Measurements from ENCODE around the gene MAP3K4.

The MAP3K4 gene

DNA sequence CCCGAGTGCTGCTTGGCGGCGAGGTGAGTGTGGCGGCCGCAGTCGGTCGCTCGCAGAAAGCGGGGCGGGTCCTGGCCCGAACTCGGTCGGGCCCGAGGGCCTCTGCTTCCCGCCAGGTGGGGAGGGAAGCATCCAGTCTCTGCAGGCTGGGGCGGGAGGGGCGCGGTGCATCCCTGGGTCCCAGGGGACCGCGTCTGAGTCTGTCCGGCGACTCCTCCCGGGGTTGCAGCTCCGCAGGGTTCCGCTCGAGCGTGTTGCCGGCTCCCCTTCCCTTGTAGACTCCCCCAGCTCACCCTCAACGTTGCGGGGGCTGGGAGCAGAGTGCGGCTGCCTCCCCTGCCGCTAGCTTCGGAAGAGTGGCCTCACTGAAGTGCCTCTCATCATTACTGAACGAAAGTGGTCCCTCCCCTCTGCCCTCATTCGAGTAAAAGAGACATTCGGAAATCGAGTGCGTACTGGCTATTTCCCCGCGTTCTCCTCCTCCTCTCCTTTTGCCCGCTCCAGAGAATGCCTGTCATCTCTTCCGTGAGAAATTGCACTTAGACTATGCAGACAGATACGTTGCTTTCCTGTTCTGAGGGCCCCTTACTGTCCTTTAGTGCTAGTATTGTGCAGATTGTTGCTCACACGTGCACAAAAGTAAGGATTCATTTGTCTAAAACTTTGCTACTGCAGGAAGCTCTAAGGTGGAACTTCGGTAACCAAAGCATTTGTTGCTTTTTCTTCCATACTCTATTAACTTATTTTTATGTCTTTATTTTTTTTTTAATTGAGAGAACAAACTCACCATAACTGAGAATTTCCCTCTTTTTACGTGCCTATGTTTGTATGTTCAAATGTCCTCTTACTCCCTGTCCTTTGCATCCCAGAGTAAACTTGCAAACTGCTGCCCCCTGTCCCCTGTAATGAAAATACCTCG is 751 bp downstream of the MAP3K4 start:
- H3K4me3 ChIP-seq (ENCODE audit: low read length), result peak overlapping the region; percentile 76
- H3K4me1 ChIP-seq (ENCODE audit: control insufficient read depth, insufficient read depth, low read length), result peaks cover 14% of the 10 kb centered on the region
- H3K9ac ChIP-seq (ENCODE audit: low read depth, low read length), result peak overlapping the region; percentile 95
- no peaks in the 10 kb centered on the region for H3K9me3 ChIP-seq (replicated peaks; ENCODE audit: low read length)
- H3K36me3 ChIP-seq (ENCODE audit: insufficient read depth, low read length), result no peaks in the 10 kb centered on the region
- peak overlapping the region; percentile 90 for H3K4me2 ChIP-seq (ENCODE audit: low read length)
- H3K27me3 ChIP-seq (ENCODE audit: control insufficient read depth, insufficient read depth, low read length), result no peaks in the 10 kb centered on the region

DNA sequence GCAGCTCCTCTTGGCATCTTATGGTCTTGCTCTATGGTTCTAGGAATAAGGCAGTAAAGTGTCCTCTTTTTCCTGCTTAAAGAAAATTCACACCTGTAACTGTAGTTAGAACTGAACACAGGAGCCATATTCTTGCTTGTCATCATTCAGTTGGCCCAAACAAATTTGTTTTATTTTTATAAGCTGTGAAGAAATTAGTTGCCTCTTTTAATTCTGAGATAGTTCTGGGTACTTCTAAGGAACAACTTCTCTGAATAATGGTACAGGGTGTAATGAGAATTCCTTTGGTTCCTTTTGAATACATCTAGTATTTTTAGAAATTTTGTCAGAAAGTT is 1.4 kb downstream of the MAP3K4 start:
- Histone ChIP-seq H3K36me3 (ENCODE audit: insufficient read depth, low read length) (no peaks in the 10 kb centered on the region), H3K4me3 (ENCODE audit: low read length) (peak overlapping the region; percentile 76), H3K9me3 (replicated peaks; ENCODE audit: low read length) (no peaks in the 10 kb centered on the region), H3K9ac (ENCODE audit: low read depth, low read length) (peak overlapping the region; percentile 95), H3K27me3 (ENCODE audit: control insufficient read depth, insufficient read depth, low read length) (no peaks in the 10 kb centered on the region), H3K4me1 (ENCODE audit: control insufficient read depth, insufficient read depth, low read length) (peaks cover 14% of the 10 kb centered on the region), H3K4me2 (ENCODE audit: low read length) (peak overlapping the region; percentile 90)

DNA sequence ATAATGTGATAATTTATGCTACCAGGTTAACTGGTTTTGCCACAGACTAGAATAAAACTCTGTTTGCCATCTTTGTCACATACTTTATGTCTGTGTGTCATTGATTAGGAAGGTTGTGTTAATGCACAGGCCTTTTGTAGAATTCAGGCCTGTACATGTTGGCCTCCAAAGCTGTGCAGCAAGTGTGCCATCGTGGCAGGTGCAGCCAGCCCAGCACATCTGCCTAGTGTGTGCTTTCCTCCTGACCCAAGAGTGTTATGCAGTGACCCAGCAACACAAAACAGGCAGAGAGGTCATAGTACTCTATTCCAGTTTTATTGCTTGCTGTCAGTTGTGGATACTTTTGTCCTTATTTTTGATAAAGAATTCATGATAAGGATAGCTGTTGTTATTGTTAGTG is 3.7 kb downstream of the MAP3K4 start:
- H3K9me3 ChIP-seq (replicated peaks; ENCODE audit: low read length), result no peaks in the 10 kb centered on the region
- no peak overlapping the region for H3K4me3 ChIP-seq (ENCODE audit: low read length)
- H3K27me3 ChIP-seq (ENCODE audit: control insufficient read depth, insufficient read depth, low read length), result no peaks in the 10 kb centered on the region
- H3K4me1 ChIP-seq (ENCODE audit: control insufficient read depth, insufficient read depth, low read length), result peaks cover 14% of the 10 kb centered on the region
- H3K9ac ChIP-seq (ENCODE audit: low read depth, low read length), result no peak overlapping the region
- H3K36me3 ChIP-seq (ENCODE audit: insufficient read depth, low read length), result no peaks in the 10 kb centered on the region
- H3K4me2 ChIP-seq (ENCODE audit: low read length), result no peak overlapping the region

DNA sequence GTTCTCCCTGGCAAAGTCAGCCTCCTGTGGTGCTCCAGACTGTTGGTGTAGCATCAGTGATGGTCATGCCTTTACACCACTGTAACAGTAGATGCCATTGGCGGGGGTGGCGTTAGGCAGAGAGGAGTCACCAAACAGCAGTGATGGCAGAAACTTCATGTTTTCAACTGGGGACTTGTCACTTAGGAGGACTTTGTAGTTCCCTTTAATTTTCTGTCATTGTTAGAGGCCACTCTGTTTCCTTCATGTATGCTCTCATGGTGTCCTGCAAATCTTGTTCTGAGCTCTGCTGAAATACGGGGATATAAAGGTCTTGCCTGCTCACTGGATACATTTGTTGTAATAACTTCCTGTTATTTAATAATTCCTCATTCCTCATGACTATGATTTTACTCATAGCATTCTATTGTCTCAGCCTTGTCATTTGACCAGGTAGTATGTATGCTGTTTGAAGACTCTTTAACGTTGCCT is 4.6 kb downstream of the MAP3K4 start:
- Histone ChIP-seq H3K9me3 (replicated peaks; ENCODE audit: low read length) (no peaks in the 10 kb centered on the region), H3K27me3 (ENCODE audit: control insufficient read depth, insufficient read depth, low read length) (no peaks in the 10 kb centered on the region), H3K4me3 (ENCODE audit: low read length) (peak overlapping the region; percentile 13), H3K4me2 (ENCODE audit: low read length) (peak overlapping the region; percentile 65), H3K9ac (ENCODE audit: low read depth, low read length) (no peak overlapping the region), H3K36me3 (ENCODE audit: insufficient read depth, low read length) (no peaks in the 10 kb centered on the region), H3K4me1 (ENCODE audit: control insufficient read depth, insufficient read depth, low read length) (peaks cover 11% of the 10 kb centered on the region)

DNA sequence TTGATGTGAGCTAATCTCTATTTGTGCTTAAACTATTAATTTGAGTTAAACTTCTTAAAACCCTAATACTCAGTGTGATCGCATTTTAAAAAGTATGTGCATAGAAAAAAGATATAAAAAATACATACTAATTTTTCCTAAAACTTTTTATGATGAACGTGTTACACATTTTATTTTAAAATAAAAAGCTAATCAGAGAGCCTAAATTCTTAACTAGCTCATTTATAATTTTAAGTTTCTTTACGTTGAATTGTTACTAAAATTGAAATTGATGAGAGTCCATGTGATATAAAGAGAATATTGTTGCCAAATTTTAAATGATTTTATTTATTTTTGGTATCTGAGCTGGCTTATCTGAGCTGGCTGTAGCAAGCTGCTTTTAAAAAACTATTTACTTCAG is 6.6 kb downstream of the MAP3K4 start:
- Histone ChIP-seq H3K4me3 (ENCODE audit: low read length) (no peak overlapping the region), H3K4me1 (ENCODE audit: control insufficient read depth, insufficient read depth, low read length) (peaks cover 11% of the 10 kb centered on the region), H3K27me3 (ENCODE audit: control insufficient read depth, insufficient read depth, low read length) (no peaks in the 10 kb centered on the region), H3K9me3 (replicated peaks; ENCODE audit: low read length) (no peaks in the 10 kb centered on the region), H3K4me2 (ENCODE audit: low read length) (no peak overlapping the region), H3K36me3 (ENCODE audit: insufficient read depth, low read length) (no peaks in the 10 kb centered on the region), H3K9ac (ENCODE audit: low read depth, low read length) (no peak overlapping the region)

DNA sequence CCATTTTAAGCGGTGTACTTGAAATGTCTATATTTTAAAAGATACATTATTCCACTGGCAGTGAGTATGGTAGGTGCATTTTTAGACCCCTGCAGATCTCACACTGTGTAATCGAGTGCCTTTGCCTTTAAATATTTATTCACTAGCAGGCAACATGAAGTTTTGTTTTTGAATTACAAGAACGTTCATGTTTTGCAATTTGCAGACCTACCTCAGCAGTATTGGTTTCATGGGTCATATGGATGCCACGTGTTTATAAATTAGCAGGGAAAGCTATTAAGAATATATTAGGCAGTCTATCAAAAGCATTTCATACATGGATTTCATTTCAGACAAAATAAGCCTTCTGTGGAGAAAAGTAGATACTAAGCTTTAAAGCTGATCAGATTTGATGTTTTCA is 7.2 kb downstream of the MAP3K4 start:
- Histone ChIP-seq H3K36me3 (ENCODE audit: insufficient read depth, low read length) (no peaks in the 10 kb centered on the region), H3K4me1 (ENCODE audit: control insufficient read depth, insufficient read depth, low read length) (peaks cover 14% of the 10 kb centered on the region), H3K4me2 (ENCODE audit: low read length) (no peak overlapping the region), H3K9me3 (replicated peaks; ENCODE audit: low read length) (no peaks in the 10 kb centered on the region), H3K9ac (ENCODE audit: low read depth, low read length) (no peak overlapping the region), H3K4me3 (ENCODE audit: low read length) (no peak overlapping the region), H3K27me3 (ENCODE audit: control insufficient read depth, insufficient read depth, low read length) (no peaks in the 10 kb centered on the region)

DNA sequence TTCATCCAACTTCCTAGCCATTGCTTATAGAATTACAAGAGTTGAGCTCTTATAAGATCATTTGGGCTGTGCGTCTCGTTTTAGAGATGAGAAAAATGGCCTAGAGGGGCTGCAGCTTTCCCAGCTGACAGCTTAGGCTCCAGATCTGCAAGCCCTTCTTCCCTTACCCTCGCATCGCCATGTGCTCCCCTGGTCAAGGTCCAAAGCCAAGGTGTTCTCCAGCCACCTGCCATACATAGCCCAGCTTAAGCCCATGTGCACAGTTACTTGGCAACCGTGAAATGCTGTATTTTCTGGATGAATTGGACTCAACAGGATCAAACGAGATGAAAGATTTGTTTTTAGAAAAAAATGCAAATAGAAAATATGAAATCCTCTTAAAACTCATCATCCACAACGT is 7.9 kb downstream of the MAP3K4 start:
- Histone ChIP-seq H3K4me2 (ENCODE audit: low read length) (no peak overlapping the region), H3K4me1 (ENCODE audit: control insufficient read depth, insufficient read depth, low read length) (peaks cover 14% of the 10 kb centered on the region)

DNA sequence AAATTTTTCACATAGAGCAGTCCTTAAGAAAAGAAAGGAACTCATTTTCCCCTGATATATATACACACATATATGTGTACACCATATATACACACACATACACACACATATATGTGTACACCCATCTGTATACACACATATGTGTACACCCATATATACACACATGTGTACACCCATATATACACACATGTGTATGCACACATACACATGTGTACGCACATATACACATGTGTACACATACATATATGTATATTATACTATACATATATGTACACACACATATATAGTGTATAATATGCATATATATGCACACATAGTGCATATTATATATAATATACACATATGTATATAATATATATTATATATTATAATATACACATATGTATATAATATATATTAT is 9.1 kb downstream of the MAP3K4 start:
- H3K4me3 ChIP-seq (ENCODE audit: low read length), result no peak overlapping the region
- no peaks in the 10 kb centered on the region for H3K36me3 ChIP-seq (ENCODE audit: insufficient read depth, low read length)
- no peaks in the 10 kb centered on the region for H3K9me3 ChIP-seq (replicated peaks; ENCODE audit: low read length)
- no peak overlapping the region for H3K4me2 ChIP-seq (ENCODE audit: low read length)
- H3K4me1 ChIP-seq (ENCODE audit: control insufficient read depth, insufficient read depth, low read length), result peaks cover 14% of the 10 kb centered on the region
- H3K9ac ChIP-seq (ENCODE audit: low read depth, low read length), result no peak overlapping the region
- H3K27me3 ChIP-seq (ENCODE audit: control insufficient read depth, insufficient read depth, low read length), result no peaks in the 10 kb centered on the region

More for the DNA sequence above, 7.9 kb downstream of the MAP3K4 start:
- Histone ChIP-seq H3K9me3 (replicated peaks; ENCODE audit: low read length) (no peaks in the 10 kb centered on the region), H3K27me3 (ENCODE audit: control insufficient read depth, insufficient read depth, low read length) (no peaks in the 10 kb centered on the region), H3K36me3 (ENCODE audit: insufficient read depth, low read length) (no peaks in the 10 kb centered on the region), H3K4me3 (ENCODE audit: low read length) (no peak overlapping the region), H3K9ac (ENCODE audit: low read depth, low read length) (no peak overlapping the region)

DNA sequence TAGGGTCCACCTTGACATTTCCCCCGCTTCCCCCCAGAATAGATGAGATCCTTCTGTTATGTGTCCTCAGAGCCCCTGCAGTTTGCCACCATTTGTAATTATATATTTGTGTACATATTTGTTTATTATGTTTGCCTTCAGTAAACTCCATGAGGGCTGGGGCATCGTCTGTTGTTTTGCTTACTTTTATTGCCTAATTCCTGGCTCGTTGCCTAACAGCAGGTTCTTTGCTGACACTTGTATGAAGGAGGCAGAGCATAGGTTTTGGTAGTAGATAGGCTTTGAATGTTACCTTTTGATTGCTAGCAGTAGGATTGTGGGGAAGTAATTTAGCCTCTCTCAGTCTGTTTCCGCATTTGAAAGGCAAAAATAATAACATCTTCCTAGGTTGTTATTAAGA is 9.9 kb downstream of the MAP3K4 start:
- Histone ChIP-seq H3K36me3 (ENCODE audit: insufficient read depth, low read length) (no peaks in the 10 kb centered on the region), H3K27me3 (ENCODE audit: control insufficient read depth, insufficient read depth, low read length) (no peaks in the 10 kb centered on the region), H3K9me3 (replicated peaks; ENCODE audit: low read length) (no peaks in the 10 kb centered on the region), H3K4me1 (ENCODE audit: control insufficient read depth, insufficient read depth, low read length) (peaks cover 7% of the 10 kb centered on the region), H3K4me2 (ENCODE audit: low read length) (no peak overlapping the region), H3K4me3 (ENCODE audit: low read length) (no peak overlapping the region), H3K9ac (ENCODE audit: low read depth, low read length) (no peak overlapping the region)

DNA sequence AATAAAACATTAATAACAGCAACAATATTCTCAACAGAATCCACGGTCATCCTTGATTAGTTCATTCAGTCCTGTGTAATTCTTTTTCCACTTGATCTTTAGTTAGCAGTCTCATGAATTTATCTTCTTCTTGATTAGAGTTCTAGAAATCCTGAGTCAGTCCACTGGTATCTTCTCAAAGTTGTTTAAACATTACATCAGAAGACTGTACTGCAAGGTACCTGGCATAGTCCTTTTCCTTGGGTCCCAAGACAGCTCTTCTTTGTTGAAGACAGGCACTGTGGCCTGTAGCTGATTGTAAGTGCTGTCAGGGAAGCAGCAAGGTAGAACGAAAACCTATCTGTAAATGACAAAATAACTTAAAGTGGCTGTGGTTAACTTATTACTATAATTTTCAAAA is 11.8 kb downstream of the MAP3K4 start:
- no peak overlapping the region for H3K4me2 ChIP-seq (ENCODE audit: low read length)
- no peaks in the 10 kb centered on the region for H3K9me3 ChIP-seq (replicated peaks; ENCODE audit: low read length)
- no peak overlapping the region for H3K9ac ChIP-seq (ENCODE audit: low read depth, low read length)
- no peaks in the 10 kb centered on the region for H3K36me3 ChIP-seq (ENCODE audit: insufficient read depth, low read length)
- peaks cover 3% of the 10 kb centered on the region for H3K4me1 ChIP-seq (ENCODE audit: control insufficient read depth, insufficient read depth, low read length)
- no peaks in the 10 kb centered on the region for H3K27me3 ChIP-seq (ENCODE audit: control insufficient read depth, insufficient read depth, low read length)
- H3K4me3 ChIP-seq (ENCODE audit: low read length), result no peak overlapping the region

DNA sequence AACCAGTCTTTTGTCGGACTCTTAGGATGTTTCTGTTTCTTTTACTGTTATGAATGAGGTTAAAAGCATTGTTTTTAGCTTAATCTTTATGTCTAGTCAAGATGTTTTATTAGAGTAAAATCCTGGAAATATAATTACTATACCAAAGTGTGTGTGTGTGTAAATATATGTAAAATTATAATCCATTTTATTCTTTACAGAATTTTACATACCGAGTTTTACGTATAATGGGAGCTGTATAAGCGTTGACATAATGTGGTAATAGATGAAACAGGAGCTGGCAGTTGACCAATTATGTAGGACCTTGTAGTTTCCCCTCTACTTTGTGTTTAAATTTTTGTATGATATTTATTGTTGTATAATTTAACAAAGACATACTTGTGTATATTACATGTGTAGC is 16.7 kb downstream of the MAP3K4 start:
- Histone ChIP-seq H3K27me3 (ENCODE audit: control insufficient read depth, insufficient read depth, low read length) (no peaks in the 10 kb centered on the region), H3K4me2 (ENCODE audit: low read length) (no peak overlapping the region), H3K9ac (ENCODE audit: low read depth, low read length) (no peak overlapping the region), H3K4me1 (ENCODE audit: control insufficient read depth, insufficient read depth, low read length) (peaks cover 32% of the 10 kb centered on the region), H3K36me3 (ENCODE audit: insufficient read depth, low read length) (no peaks in the 10 kb centered on the region), H3K9me3 (replicated peaks; ENCODE audit: low read length) (no peaks in the 10 kb centered on the region), H3K4me3 (ENCODE audit: low read length) (no peak overlapping the region)

DNA sequence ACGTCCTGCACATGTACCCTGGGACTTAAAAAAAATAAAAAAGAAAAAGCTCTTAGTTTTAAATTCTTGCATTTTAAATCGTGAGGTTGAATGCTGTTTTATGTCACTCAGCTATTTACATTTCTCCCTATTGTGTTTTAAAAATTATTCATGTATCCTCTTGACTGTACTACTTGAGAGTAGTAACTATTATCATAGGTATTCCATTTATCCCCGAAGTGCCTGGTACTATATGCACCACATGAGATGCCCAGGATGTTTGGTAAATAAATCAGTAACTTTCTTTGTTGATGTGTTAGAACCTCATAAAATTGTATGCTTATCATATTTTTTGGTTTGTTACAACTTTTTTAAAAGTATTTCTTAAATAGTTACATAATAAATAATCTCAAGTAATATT is 18.4 kb downstream of the MAP3K4 start:
- Histone ChIP-seq H3K36me3 (ENCODE audit: insufficient read depth, low read length) (no peaks in the 10 kb centered on the region), H3K4me1 (ENCODE audit: control insufficient read depth, insufficient read depth, low read length) (peaks cover 30% of the 10 kb centered on the region)

More for the DNA sequence above, 18.4 kb downstream of the MAP3K4 start:
- Histone ChIP-seq H3K4me3 (ENCODE audit: low read length) (no peak overlapping the region), H3K27me3 (ENCODE audit: control insufficient read depth, insufficient read depth, low read length) (no peaks in the 10 kb centered on the region), H3K9me3 (replicated peaks; ENCODE audit: low read length) (no peaks in the 10 kb centered on the region), H3K4me2 (ENCODE audit: low read length) (peak overlapping the region; percentile 5), H3K9ac (ENCODE audit: low read depth, low read length) (no peak overlapping the region)

All from skeletal muscle satellite cell (primary cell).